Measurements from ENCODE around the gene SOCS4.
"Not testable (repeated sequence)": the region's sequence is repeated elsewhere in the genome, so short reads cannot be mapped to it uniquely, and the experiment has no call there.

SOCS4 gene

DNA sequence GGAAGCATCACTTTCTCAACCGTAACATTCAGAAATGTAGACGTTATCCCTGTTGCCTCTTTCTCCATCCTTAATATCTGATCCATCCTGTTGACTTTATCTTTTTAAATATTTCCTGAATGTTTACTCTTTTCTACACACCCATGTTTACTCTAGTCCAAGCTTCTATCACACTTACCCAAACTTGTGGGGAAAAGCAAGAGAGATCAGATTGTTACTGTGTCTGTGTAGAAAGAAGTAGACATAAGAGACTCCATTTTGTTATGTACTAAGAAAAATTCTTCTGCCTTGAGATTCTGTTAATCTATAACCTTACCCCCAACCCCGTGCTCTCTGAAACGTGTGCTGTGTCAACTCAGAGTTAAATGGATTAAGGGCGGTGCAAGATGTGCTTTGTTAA lies 2.7 kb upstream of the SOCS4 start:
- not testable (repeated sequence) for H2BK120ac ChIP-seq (ENCODE audit: low read depth, low read length); H3K4ac ChIP-seq (ENCODE audit: low read length); H3K27me3 ChIP-seq (ENCODE audit: control insufficient read depth in 3 of 3, insufficient read depth in 3 of 3, low read depth in 1 of 3, low read length in 3 of 3); H4K8ac ChIP-seq (ENCODE audit: low read depth, low read length); H2BK5ac ChIP-seq (ENCODE audit: low read length); H3K4me2 ChIP-seq (ENCODE audit: insufficient read depth, low read length, poor library complexity, severe bottlenecking); H2AK5ac ChIP-seq (ENCODE audit: low read depth, low read length); H2BK15ac ChIP-seq (ENCODE audit: low read length); H3K9me3 ChIP-seq (replicated peaks in 1 of 2; ENCODE audit: control insufficient read depth in 2 of 2, insufficient read depth in 1 of 2, low read depth in 1 of 2, low read length in 2 of 2); H3K4me1 ChIP-seq (ENCODE audit: control insufficient read depth in 2 of 2, insufficient read depth in 1 of 2, low read depth in 1 of 2, low read length in 2 of 2); H2AFZ ChIP-seq (ENCODE audit: low read length); H3K14ac ChIP-seq (ENCODE audit: low read length); H3K4me3 ChIP-seq (ENCODE audit: low read length in 2 of 2); DNase-seq (ENCODE audit: low spot score); H3K9ac ChIP-seq (ENCODE audit: low read depth, low read length, poor library complexity); H2BK12ac ChIP-seq (ENCODE audit: low read length); H3K27ac ChIP-seq (replicated peaks; ENCODE audit: low read length); H3K18ac ChIP-seq (ENCODE audit: low read length); H3K79me1 ChIP-seq (ENCODE audit: low read depth, low read length); H4K91ac ChIP-seq (ENCODE audit: low read depth, low read length, poor library complexity); H3K23ac ChIP-seq (ENCODE audit: low read depth, low read length, poor library complexity)
- peaks cover 2 to 55% of the 10 kb centered on the region in 2 donors for H3K36me3 ChIP-seq (replicated peaks in 1 of 2; ENCODE audit: control insufficient read depth in 2 of 2, insufficient read depth in 2 of 2, low read length in 2 of 2)
- WGBS, 2 donors (ENCODE audit: extremely low coverage in 2 of 2, insufficient read length in 2 of 2, insufficient replicate concordance in 1 of 2): no CpG with 5 or more reads among the region's 5 CpGs

DNA sequence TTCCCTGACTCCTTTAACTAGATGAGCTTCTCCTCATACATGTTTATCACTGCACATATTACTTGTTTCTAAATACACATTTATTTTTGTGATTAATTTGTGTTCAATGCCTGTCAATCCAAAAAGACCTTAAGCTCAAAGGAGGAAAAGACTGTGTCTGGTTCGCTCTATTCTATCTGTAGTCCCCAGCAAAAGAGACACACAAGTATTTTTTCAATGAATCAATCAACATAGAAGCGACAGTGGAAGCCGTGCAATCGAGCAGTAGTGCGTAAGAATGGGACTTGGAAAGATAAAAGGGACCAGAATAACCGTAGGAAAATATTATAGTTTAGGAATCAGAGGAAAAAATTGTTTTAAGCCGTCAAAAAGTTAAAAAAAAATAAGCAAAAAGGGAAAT lies 1.1 kb upstream of the SOCS4 start:
- H2BK120ac ChIP-seq (ENCODE audit: low read depth, low read length): no peak overlapping the region
- no peak overlapping the region for H4K91ac ChIP-seq (ENCODE audit: low read depth, low read length, poor library complexity)
- no peak for DNase-seq (ENCODE audit: low spot score)
- H3K14ac ChIP-seq (ENCODE audit: low read length): no peak overlapping the region
- peak overlapping the region; percentile 32 to 71 for H3K4me3 ChIP-seq (ENCODE audit: low read length in 2 of 2)
- no peak overlapping the region for H3K18ac ChIP-seq (ENCODE audit: low read length)
- H4K8ac ChIP-seq (ENCODE audit: low read depth, low read length): no peak overlapping the region
- peak overlapping the region; percentile 90 for H2AFZ ChIP-seq (ENCODE audit: low read length)
- H3K27me3 ChIP-seq (ENCODE audit: control insufficient read depth in 3 of 3, insufficient read depth in 3 of 3, low read depth in 1 of 3, low read length in 3 of 3): no peaks in the 10 kb centered on the region
- H3K27ac ChIP-seq (replicated peaks; ENCODE audit: low read length): no peak overlapping the region
- H2BK12ac ChIP-seq (ENCODE audit: low read length): no peak overlapping the region
- no peak overlapping the region for H2BK15ac ChIP-seq (ENCODE audit: low read length)
- H3K23ac ChIP-seq (ENCODE audit: low read depth, low read length, poor library complexity): no peak overlapping the region
- H3K4me1 ChIP-seq (ENCODE audit: control insufficient read depth in 2 of 2, insufficient read depth in 1 of 2, low read depth in 1 of 2, low read length in 2 of 2): peaks cover 5 to 10% of the 10 kb centered on the region in 2 donors
- H3K36me3 ChIP-seq (replicated peaks in 1 of 2; ENCODE audit: control insufficient read depth in 2 of 2, insufficient read depth in 2 of 2, low read length in 2 of 2): peaks cover 2 to 40% of the 10 kb centered on the region in 2 donors
- WGBS, 2 donors (ENCODE audit: extremely low coverage in 2 of 2, insufficient read length in 2 of 2, insufficient replicate concordance in 1 of 2): no CpG with 5 or more reads among the region's 7 CpGs
- no peaks in the 10 kb centered on the region for H3K79me1 ChIP-seq (ENCODE audit: low read depth, low read length)
- H2AK5ac ChIP-seq (ENCODE audit: low read depth, low read length): no peak overlapping the region
- H3K4ac ChIP-seq (ENCODE audit: low read length): no peak overlapping the region
- H3K9ac ChIP-seq (ENCODE audit: low read depth, low read length, poor library complexity): no peak overlapping the region
- H3K9me3 ChIP-seq (replicated peaks in 1 of 2; ENCODE audit: control insufficient read depth in 2 of 2, insufficient read depth in 1 of 2, low read depth in 1 of 2, low read length in 2 of 2): no peaks in the 10 kb centered on the region
- H3K4me2 ChIP-seq (ENCODE audit: insufficient read depth, low read length, poor library complexity, severe bottlenecking): peak overlapping the region; percentile 78
- H2BK5ac ChIP-seq (ENCODE audit: low read length): no peak overlapping the region

DNA sequence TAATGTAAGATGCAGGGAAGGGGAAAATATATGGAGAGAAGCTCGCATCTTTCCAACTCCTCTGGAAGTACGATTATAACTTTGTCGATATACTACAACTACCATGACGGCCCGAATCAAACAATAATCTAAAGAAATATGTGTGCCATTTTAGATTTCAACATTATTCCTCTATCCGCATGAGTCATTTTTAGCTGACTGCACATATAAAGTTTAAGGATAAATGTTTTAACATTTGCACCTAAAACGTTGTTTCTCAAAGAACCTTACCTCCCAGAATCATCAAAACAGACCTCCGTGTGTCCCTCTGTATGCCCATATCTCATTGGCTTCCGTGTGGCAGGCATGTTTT lies 619 bp upstream of the SOCS4 start:
- Histone ChIP-seq H3K18ac (ENCODE audit: low read length) (no peak overlapping the region), H3K4me2 (ENCODE audit: insufficient read depth, low read length, poor library complexity, severe bottlenecking) (peak overlapping the region; percentile 78), H3K9ac (ENCODE audit: low read depth, low read length, poor library complexity) (no peak overlapping the region), H3K27me3 (ENCODE audit: control insufficient read depth in 3 of 3, insufficient read depth in 3 of 3, low read depth in 1 of 3, low read length in 3 of 3) (no peaks in the 10 kb centered on the region), H3K27ac (replicated peaks; ENCODE audit: low read length) (no peak overlapping the region), H3K36me3 (replicated peaks in 1 of 2; ENCODE audit: control insufficient read depth in 2 of 2, insufficient read depth in 2 of 2, low read length in 2 of 2) (peaks cover 2 to 35% of the 10 kb centered on the region in 2 donors), H3K4me1 (ENCODE audit: control insufficient read depth in 2 of 2, insufficient read depth in 1 of 2, low read depth in 1 of 2, low read length in 2 of 2) (peaks cover 5 to 10% of the 10 kb centered on the region in 2 donors), H2BK5ac (ENCODE audit: low read length) (no peak overlapping the region), H2AFZ (ENCODE audit: low read length) (peak overlapping the region; percentile 90), H4K8ac (ENCODE audit: low read depth, low read length) (no peak overlapping the region), H3K79me1 (ENCODE audit: low read depth, low read length) (no peaks in the 10 kb centered on the region), H4K91ac (ENCODE audit: low read depth, low read length, poor library complexity) (no peak overlapping the region), H2BK12ac (ENCODE audit: low read length) (no peak overlapping the region), H3K4ac (ENCODE audit: low read length) (no peak overlapping the region), H2BK15ac (ENCODE audit: low read length) (no peak overlapping the region), H3K9me3 (replicated peaks in 1 of 2; ENCODE audit: control insufficient read depth in 2 of 2, insufficient read depth in 1 of 2, low read depth in 1 of 2, low read length in 2 of 2) (no peaks in the 10 kb centered on the region), H2AK5ac (ENCODE audit: low read depth, low read length) (no peak overlapping the region), H2BK120ac (ENCODE audit: low read depth, low read length) (no peak overlapping the region), H3K4me3 (ENCODE audit: low read length in 2 of 2) (peak overlapping the region; percentile 71 to 94), H3K14ac (ENCODE audit: low read length) (no peak overlapping the region), H3K23ac (ENCODE audit: low read depth, low read length, poor library complexity) (no peak overlapping the region)
- no peak for DNase-seq (ENCODE audit: low spot score)
- no CpG with 5 or more reads among the region's 9 CpGs for WGBS, 2 donors (ENCODE audit: extremely low coverage in 2 of 2, insufficient read length in 2 of 2, insufficient replicate concordance in 1 of 2)

DNA sequence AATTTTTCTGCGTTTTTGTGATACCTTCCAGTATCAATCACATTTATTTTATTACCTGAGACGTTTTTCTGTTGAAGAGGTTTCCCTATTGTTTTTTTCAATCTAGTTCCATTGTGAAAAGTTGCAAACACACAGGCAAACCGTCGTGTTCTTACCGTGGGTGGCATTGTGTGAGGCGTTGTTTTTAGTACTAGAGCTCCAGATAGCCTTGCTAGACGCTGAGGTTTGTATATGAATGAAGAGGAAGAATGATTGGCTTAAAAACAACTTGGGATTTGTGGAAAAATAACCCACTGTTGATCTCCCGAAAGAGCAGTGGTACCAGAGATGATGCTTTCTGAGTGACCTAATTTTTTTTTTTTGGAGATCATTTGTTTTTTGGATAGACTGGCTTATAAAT lies 1.0 kb downstream of the SOCS4 start:
- Histone ChIP-seq H3K4me1 (ENCODE audit: control insufficient read depth in 2 of 2, insufficient read depth in 1 of 2, low read depth in 1 of 2, low read length in 2 of 2) (peaks cover 5 to 10% of the 10 kb centered on the region in 2 donors), H4K8ac (ENCODE audit: low read depth, low read length) (no peak overlapping the region), H4K91ac (ENCODE audit: low read depth, low read length, poor library complexity) (no peak overlapping the region), H2BK15ac (ENCODE audit: low read length) (no peak overlapping the region), H2BK120ac (ENCODE audit: low read depth, low read length) (no peak overlapping the region), H2BK12ac (ENCODE audit: low read length) (no peak overlapping the region), H3K27me3 (ENCODE audit: control insufficient read depth in 3 of 3, insufficient read depth in 3 of 3, low read depth in 1 of 3, low read length in 3 of 3) (no peaks in the 10 kb centered on the region), H3K9ac (ENCODE audit: low read depth, low read length, poor library complexity) (no peak overlapping the region), H3K14ac (ENCODE audit: low read length) (no peak overlapping the region), H3K23ac (ENCODE audit: low read depth, low read length, poor library complexity) (no peak overlapping the region), H3K27ac (replicated peaks; ENCODE audit: low read length) (no peak overlapping the region), H2AFZ (ENCODE audit: low read length) (no peak overlapping the region), H3K79me1 (ENCODE audit: low read depth, low read length) (no peaks in the 10 kb centered on the region), H3K18ac (ENCODE audit: low read length) (no peak overlapping the region), H3K36me3 (replicated peaks in 1 of 2; ENCODE audit: control insufficient read depth in 2 of 2, insufficient read depth in 2 of 2, low read length in 2 of 2) (peaks cover 2 to 34% of the 10 kb centered on the region in 2 donors), H3K9me3 (replicated peaks in 1 of 2; ENCODE audit: control insufficient read depth in 2 of 2, insufficient read depth in 1 of 2, low read depth in 1 of 2, low read length in 2 of 2) (no peaks in the 10 kb centered on the region), H2BK5ac (ENCODE audit: low read length) (no peak overlapping the region), H3K4ac (ENCODE audit: low read length) (no peak overlapping the region), H2AK5ac (ENCODE audit: low read depth, low read length) (no peak overlapping the region), H3K4me2 (ENCODE audit: insufficient read depth, low read length, poor library complexity, severe bottlenecking) (no peak overlapping the region), H3K4me3 (ENCODE audit: low read length in 2 of 2) (peak overlapping the region; percentile 68 to 71)
- no peak for DNase-seq (ENCODE audit: low spot score)
- no CpG with 5 or more reads among the region's 8 CpGs for WGBS, 2 donors (ENCODE audit: extremely low coverage in 2 of 2, insufficient read length in 2 of 2, insufficient replicate concordance in 1 of 2)
